ENCODE data around the gene NFASC. TPM values are rescaled to one million over a fixed set of nuclear protein-coding genes. Genes with fewer than 3 reads are reported as not detected.

NFASC gene
- total RNA-seq, 2 experiments from 2014 or later: not detected

GRCh38 chr1:204882479-204882878 is 11.8 kb downstream of the NFASC start:
- no peak overlapping the region for H3K4me2 ChIP-seq (ENCODE audit: low read length)
- intact Hi-C loops (cut with micrococcal nuclease; ENCODE audit: unreplicated experiment): no loop called here
- H3K9me2 ChIP-seq (ENCODE audit: insufficient read depth, low read length): no peaks in the 10 kb centered on the region
- no peak overlapping the region for H3K4me3 ChIP-seq (ENCODE audit: low read depth, low read length, poor library complexity, severe bottlenecking)
- no peaks in the 10 kb centered on the region for H3K4me1 ChIP-seq (ENCODE audit: insufficient read depth, low read length, poor library complexity, severe bottlenecking)
- ChIA-PET CTCF (ENCODE audit: unreplicated experiment) (no interaction called here), POLR2A (no interaction called here)
- no peaks in the 10 kb centered on the region for H4K20me1 ChIP-seq (ENCODE audit: insufficient read depth, low read length)
- no peaks in the 10 kb centered on the region for H3K36me3 ChIP-seq (ENCODE audit: insufficient read depth, low read length)
- H3K27ac ChIP-seq (ENCODE audit: low read depth, low read length, poor library complexity, severe bottlenecking): no peak overlapping the region
- no peak overlapping the region for H2AFZ ChIP-seq (ENCODE audit: low read length)
- TF ChIP-seq CTCF (conservative IDR thresholded peaks at IDR 0.05; ENCODE audit: low read length): no peak
- TF ChIP-seq EZH2phosphoT487 (IDR thresholded peaks at IDR 0.05; ENCODE audit: borderline replicate concordance, low read depth, low read length): no peak
- no peak for DNase-seq (ENCODE audit: low spot score)
- H3K79me2 ChIP-seq (ENCODE audit: insufficient read depth, low read depth, low read length): no peaks in the 10 kb centered on the region
- no peaks in the 10 kb centered on the region for H3K9me3 ChIP-seq (ENCODE audit: low read length)
- BruUV-seq (replicated peaks): no TSS peak

- Histone ChIP-seq H3K27ac (ENCODE audit: low read depth, low read length, poor library complexity, severe bottlenecking) (no peak overlapping the region), H4K20me1 (ENCODE audit: insufficient read depth, low read length) (no peaks in the 10 kb centered on the region), H3K4me3 (ENCODE audit: low read depth, low read length, poor library complexity, severe bottlenecking) (no peak overlapping the region), H3K9me2 (ENCODE audit: insufficient read depth, low read length) (no peaks in the 10 kb centered on the region), H3K9me3 (ENCODE audit: low read length) (no peaks in the 10 kb centered on the region), H2AFZ (ENCODE audit: low read length) (no peak overlapping the region), H3K79me2 (ENCODE audit: insufficient read depth, low read depth, low read length) (no peaks in the 10 kb centered on the region), H3K36me3 (ENCODE audit: insufficient read depth, low read length) (no peaks in the 10 kb centered on the region), H3K4me1 (ENCODE audit: insufficient read depth, low read length, poor library complexity, severe bottlenecking) (no peaks in the 10 kb centered on the region), H3K4me2 (ENCODE audit: low read length) (no peak overlapping the region)
- POLR2A ChIA-PET: no interaction called here
- DNase-seq (ENCODE audit: low spot score): no peak
- no TSS peak for BruUV-seq (replicated peaks)
- CTCF ChIA-PET (ENCODE audit: unreplicated experiment): no interaction called here
- intact Hi-C loops (cut with micrococcal nuclease; ENCODE audit: unreplicated experiment): no loop called here
- TF ChIP-seq EZH2phosphoT487 (IDR thresholded peaks at IDR 0.05; ENCODE audit: borderline replicate concordance, low read depth, low read length) (no peak), CTCF (conservative IDR thresholded peaks at IDR 0.05; ENCODE audit: low read length) (no peak)
Measured at GRCh38 chr1:204883405-204883804, 12.7 kb downstream of the NFASC start.

- no peak for TF ChIP-seq EZH2phosphoT487 (IDR thresholded peaks at IDR 0.05; ENCODE audit: borderline replicate concordance, low read depth, low read length)
- no peak for TF ChIP-seq CTCF (conservative IDR thresholded peaks at IDR 0.05; ENCODE audit: low read length)
- no peak overlapping the region for H3K4me2 ChIP-seq (ENCODE audit: low read length)
- H3K27ac ChIP-seq (ENCODE audit: low read depth, low read length, poor library complexity, severe bottlenecking): no peak overlapping the region
- intact Hi-C loops (cut with micrococcal nuclease; ENCODE audit: unreplicated experiment): no loop called here
- H3K4me1 ChIP-seq (ENCODE audit: insufficient read depth, low read length, poor library complexity, severe bottlenecking): no peaks in the 10 kb centered on the region
- no peak overlapping the region for H2AFZ ChIP-seq (ENCODE audit: low read length)
- CTCF ChIA-PET (ENCODE audit: unreplicated experiment): no interaction called here
- H3K4me3 ChIP-seq (ENCODE audit: low read depth, low read length, poor library complexity, severe bottlenecking): no peak overlapping the region
- H3K9me2 ChIP-seq (ENCODE audit: insufficient read depth, low read length): no peaks in the 10 kb centered on the region
- POLR2A ChIA-PET: no interaction called here
- no TSS peak for BruUV-seq (replicated peaks)
- H3K36me3 ChIP-seq (ENCODE audit: insufficient read depth, low read length): no peaks in the 10 kb centered on the region
- no peaks in the 10 kb centered on the region for H3K79me2 ChIP-seq (ENCODE audit: insufficient read depth, low read depth, low read length)
- DNase-seq (ENCODE audit: low spot score): no peak
- no peaks in the 10 kb centered on the region for H4K20me1 ChIP-seq (ENCODE audit: insufficient read depth, low read length)
- no peaks in the 10 kb centered on the region for H3K9me3 ChIP-seq (ENCODE audit: low read length)
Measured at GRCh38 chr1:204885288-204885711, 14.6 kb downstream of the NFASC start.
